MCF 10A (cell line): Measurements from ENCODE around the gene ADAM11. TPM values are rescaled to one million over a fixed set of nuclear protein-coding genes. Genes with fewer than 3 reads are reported as not detected.
A peak's percentile ranks its signal among the peaks of the same experiment; 100 is the strongest.

Source experiments
- BruUV-seq: library from RNA; stranded (reverse); fragments of 400-500 nt; replicated peaks from 2 replicates; lab custom pipeline; 2021; lab: Mats Ljungman, UMichigan
- CTCF ChIA-PET: fragments of 300-600 bp; sonication (Branson Sonifier 250); formaldehyde crosslinking; extraction: SDS; loops from one replicate; lab custom pipeline; 2021; ENCODE audit warnings: antibody characterized with exemption, inconsistent platforms; lab: Yijun Ruan, JAX
- POLR2A ChIA-PET: fragments of 300-600, 350-650 bp; sonication (Branson Sonifier 250); formaldehyde crosslinking; extraction: SDS; loops from one replicate; lab custom pipeline; 2020; ENCODE audit warnings: antibody characterized with exemption, inconsistent platforms; lab: Yijun Ruan, JAX
- DNase-seq: peaks from one replicate; pipeline ENCODE4 v3.0.0-alpha.2; 2018; ENCODE audit not compliant: unreplicated experiment
- H3K27ac Mint-ChIP-seq: one replicate; pipeline ENCODE4 v1.8.0; 2022; ENCODE audit warnings: mild to moderate bottlenecking, low read depth, mixed read lengths; ENCODE audit not compliant: unreplicated experiment
- H3K27me3 Mint-ChIP-seq: one replicate; pipeline ENCODE4 v1.8.0; 2022; ENCODE audit warnings: mixed read lengths; ENCODE audit not compliant: insufficient read depth, unreplicated experiment
- H3K36me3 Mint-ChIP-seq: one replicate; pipeline ENCODE4 v1.8.0; 2022; ENCODE audit warnings: mild to moderate bottlenecking, moderate library complexity, mixed read lengths; ENCODE audit not compliant: insufficient read depth, unreplicated experiment
- H3K4me1 Mint-ChIP-seq: one replicate; pipeline ENCODE4 v1.8.0; 2022; ENCODE audit warnings: mixed read lengths; ENCODE audit not compliant: insufficient read depth, unreplicated experiment
- H3K4me3 Mint-ChIP-seq: one replicate; pipeline ENCODE4 v1.8.0; 2022; ENCODE audit warnings: mild to moderate bottlenecking, moderate library complexity, mixed read lengths; ENCODE audit not compliant: unreplicated experiment
- H3K9me3 Mint-ChIP-seq: one replicate; pipeline ENCODE4 v1.8.0; 2022; ENCODE audit warnings: mixed read lengths; ENCODE audit not compliant: unreplicated experiment
- intact Hi-C: fragments of 100-400 bp; cut with micrococcal nuclease; formaldehyde crosslinking; loops from 2 replicates; pipeline ENCODE4 v1.14.1; 2022
- total RNA-seq: library from RNA; stranded (reverse); gene quantifications from 2 replicates; pipeline ENCODE4 v1.2.3, GENCODE V29; 2022
- TF ChIP-seq, protein P1 (sequence below): fragments of 200-600 bp; IDR thresholded peaks from one replicate; pipeline ENCODE4 v1.8.0; 2022; ENCODE audit warnings: antibody characterized with exemption, mild to moderate bottlenecking; ENCODE audit not compliant: unreplicated experiment

The ADAM11 gene
- total RNA-seq, 1 experiment from 2014 or later: 0.16 TPM

DNA sequence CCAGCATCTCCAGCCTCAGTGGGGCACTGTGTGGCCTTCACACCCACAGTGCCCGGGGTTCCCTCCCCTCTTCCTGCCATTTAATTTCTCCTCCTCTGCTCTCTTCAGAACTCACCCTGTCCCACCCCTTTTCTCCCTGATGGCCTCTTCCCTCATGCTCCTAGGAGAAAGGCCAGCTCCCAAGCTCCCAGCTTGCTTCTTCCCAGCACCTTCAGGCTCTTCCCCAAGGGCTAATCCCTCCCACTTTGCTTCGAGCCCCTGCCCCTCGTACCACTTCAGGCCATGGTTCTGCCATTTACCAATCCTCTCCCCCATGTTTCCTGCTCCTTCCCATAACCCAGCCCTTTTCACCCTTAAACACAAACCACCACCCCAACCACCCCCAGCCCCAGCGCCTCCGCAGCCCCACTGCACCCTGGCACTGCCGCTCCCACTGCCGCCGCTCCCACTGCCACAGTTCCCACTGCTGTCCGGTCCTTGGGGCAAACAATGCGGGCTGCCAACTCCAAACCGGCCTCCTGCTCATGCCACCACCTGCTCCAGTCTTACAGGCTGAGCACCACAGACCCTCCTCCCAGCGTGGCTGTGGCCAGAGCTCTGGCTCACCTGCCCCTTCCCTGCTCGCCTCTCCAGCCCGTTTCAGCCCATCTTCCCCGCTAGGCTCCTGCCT lies 28.6 kb downstream of the ADAM11 start:
- TF ChIP-seq, protein P1, sequence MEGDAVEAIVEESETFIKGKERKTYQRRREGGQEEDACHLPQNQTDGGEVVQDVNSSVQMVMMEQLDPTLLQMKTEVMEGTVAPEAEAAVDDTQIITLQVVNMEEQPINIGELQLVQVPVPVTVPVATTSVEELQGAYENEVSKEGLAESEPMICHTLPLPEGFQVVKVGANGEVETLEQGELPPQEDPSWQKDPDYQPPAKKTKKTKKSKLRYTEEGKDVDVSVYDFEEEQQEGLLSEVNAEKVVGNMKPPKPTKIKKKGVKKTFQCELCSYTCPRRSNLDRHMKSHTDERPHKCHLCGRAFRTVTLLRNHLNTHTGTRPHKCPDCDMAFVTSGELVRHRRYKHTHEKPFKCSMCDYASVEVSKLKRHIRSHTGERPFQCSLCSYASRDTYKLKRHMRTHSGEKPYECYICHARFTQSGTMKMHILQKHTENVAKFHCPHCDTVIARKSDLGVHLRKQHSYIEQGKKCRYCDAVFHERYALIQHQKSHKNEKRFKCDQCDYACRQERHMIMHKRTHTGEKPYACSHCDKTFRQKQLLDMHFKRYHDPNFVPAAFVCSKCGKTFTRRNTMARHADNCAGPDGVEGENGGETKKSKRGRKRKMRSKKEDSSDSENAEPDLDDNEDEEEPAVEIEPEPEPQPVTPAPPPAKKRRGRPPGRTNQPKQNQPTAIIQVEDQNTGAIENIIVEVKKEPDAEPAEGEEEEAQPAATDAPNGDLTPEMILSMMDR: no peak
- ChIA-PET CTCF (interaction anchor here (0.6 to 1.0 kb wide), 3 partner anchors 8 to 94 kb away, joined by 3 to 5 read pairs (median 4); no protein-coding TSS in a partner anchor), POLR2A (no interaction called here)
- no peak overlapping the region for H3K4me3 Mint-ChIP-seq
- H3K9me3 Mint-ChIP-seq: no peaks in the 10 kb centered on the region
- peaks cover 10% of the 10 kb centered on the region for H3K27me3 Mint-ChIP-seq
- H3K36me3 Mint-ChIP-seq: peaks cover 4% of the 10 kb centered on the region
- H3K4me1 Mint-ChIP-seq: no peaks in the 10 kb centered on the region
- DNase-seq: no peak
- no peak overlapping the region for H3K27ac Mint-ChIP-seq
- intact Hi-C loops: no loop called here
- no TSS peak for BruUV-seq

DNA sequence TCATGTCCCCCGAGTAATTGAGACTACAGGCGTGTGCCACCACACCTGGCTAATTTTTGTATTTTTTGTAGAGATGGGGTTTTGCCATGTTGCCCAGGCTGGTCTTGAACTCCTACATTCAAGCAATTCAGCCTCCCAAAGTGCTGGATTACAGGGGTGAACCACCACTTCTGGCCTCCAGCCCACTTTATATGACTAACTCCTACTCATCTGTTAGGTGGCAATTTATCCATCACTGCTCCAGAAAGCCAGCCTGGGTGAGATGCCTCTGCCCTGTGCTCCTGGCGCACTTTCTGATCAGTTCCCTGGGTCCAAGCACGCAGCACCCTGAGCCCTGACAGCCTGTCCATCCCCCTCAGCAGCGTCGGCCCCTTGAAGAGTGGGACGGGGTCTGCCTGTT lies 29.4 kb downstream of the ADAM11 start:
- CTCF ChIA-PET: interaction anchor here (1.0 kb wide), 1 partner anchor 9 kb away, joined by 3 read pairs; no protein-coding TSS in a partner anchor

DNA sequence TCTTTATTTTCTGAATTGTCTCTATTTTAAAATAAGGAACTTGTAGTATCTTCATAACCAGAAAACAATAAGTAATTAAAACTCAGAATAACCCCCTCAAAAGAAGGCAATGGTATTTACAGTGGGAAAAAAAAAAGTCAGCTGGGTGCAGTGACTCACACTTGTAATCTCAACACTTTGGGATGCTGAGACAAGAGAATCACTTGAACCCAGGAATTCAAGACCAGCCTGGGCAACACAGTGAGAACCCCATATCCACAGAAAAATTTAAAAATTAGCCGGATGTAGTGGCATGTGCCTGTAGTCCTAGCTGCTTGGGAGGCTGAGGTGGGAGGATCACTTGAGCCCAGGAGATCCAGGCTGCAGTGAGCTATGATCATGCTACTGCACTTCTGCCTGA lies 33.5 kb downstream of the ADAM11 start:
- Mint-ChIP-seq H3K27me3 (peaks cover 1% of the 10 kb centered on the region), H3K4me1 (peaks cover 10% of the 10 kb centered on the region), H3K4me3 (no peak overlapping the region), H3K36me3 (peaks cover 4% of the 10 kb centered on the region), H3K9me3 (no peaks in the 10 kb centered on the region), H3K27ac (no peak overlapping the region)
- POLR2A ChIA-PET: no interaction called here
- no peak for DNase-seq
- TF ChIP-seq, protein P1: no peak
- no TSS peak for BruUV-seq
- CTCF ChIA-PET: interaction anchor here (0.6 to 0.8 kb wide), 2 partner anchors 73 to 108 kb away, joined by 3 read pairs; no protein-coding TSS in a partner anchor
- intact Hi-C loops: no loop called here

More for the DNA sequence above, 29.4 kb downstream of the ADAM11 start:
- intact Hi-C loops: no loop called here
- H3K27ac Mint-ChIP-seq: no peak overlapping the region
- no peaks in the 10 kb centered on the region for H3K9me3 Mint-ChIP-seq
- H3K36me3 Mint-ChIP-seq: peaks cover 4% of the 10 kb centered on the region
- no peaks in the 10 kb centered on the region for H3K4me1 Mint-ChIP-seq
- POLR2A ChIA-PET: no interaction called here
- H3K4me3 Mint-ChIP-seq: no peak overlapping the region
- TF ChIP-seq, protein P1: no peak
- peaks cover 10% of the 10 kb centered on the region for H3K27me3 Mint-ChIP-seq
- peak; percentile 12 for DNase-seq
- no TSS peak for BruUV-seq
